ENCODE measurements around the gene EPOP. TPM values are rescaled to one million over a fixed set of nuclear protein-coding genes. Genes with fewer than 3 reads are reported as not detected.

Gene EPOP
- total RNA-seq, 2 experiments from 2014 or later = 11.8 to 27.2 TPM

- POLR2A ChIA-PET = interaction anchor here (0.7 kb wide), 1 partner anchor 25 kb away, joined by 4 read pairs; no protein-coding TSS in a partner anchor
- no peak for DNase-seq (ENCODE audit: low spot score)
- intact Hi-C loops (cut with micrococcal nuclease; ENCODE audit: unreplicated experiment) = no loop called here
Measured at GRCh38 chr17:38715216-38715943, 40.6 kb upstream of the EPOP start.

GRCh38 chr17:38713456-38714075 lies 38.8 kb upstream of the EPOP start:
- intact Hi-C loops (cut with micrococcal nuclease; ENCODE audit: unreplicated experiment) = no loop called here
- no peak for DNase-seq (ENCODE audit: low spot score)
- Histone ChIP-seq H3K9me3 (ENCODE audit: low read length) (no peaks in the 10 kb centered on the region), H3K27ac (ENCODE audit: low read depth, low read length, poor library complexity, severe bottlenecking) (no peak overlapping the region), H3K4me3 (ENCODE audit: low read depth, low read length, poor library complexity, severe bottlenecking) (no peak overlapping the region), H3K36me3 (ENCODE audit: insufficient read depth, low read length) (peaks cover 94% of the 10 kb centered on the region), H3K9me2 (ENCODE audit: insufficient read depth, low read length) (no peaks in the 10 kb centered on the region), H3K4me1 (ENCODE audit: insufficient read depth, low read length, poor library complexity, severe bottlenecking) (peaks cover 18% of the 10 kb centered on the region), H2AFZ (ENCODE audit: low read length) (no peak overlapping the region), H4K20me1 (ENCODE audit: insufficient read depth, low read length) (no peaks in the 10 kb centered on the region), H3K79me2 (ENCODE audit: insufficient read depth, low read depth, low read length) (no peaks in the 10 kb centered on the region), H3K4me2 (ENCODE audit: low read length) (no peak overlapping the region)
- POLR2A ChIA-PET = interaction anchor here (0.5 kb wide), 1 partner anchor 21 kb away, joined by 4 read pairs; no protein-coding TSS in a partner anchor
- TF ChIP-seq CTCF (conservative IDR thresholded peaks at IDR 0.05; ENCODE audit: low read length) (no peak), EZH2phosphoT487 (IDR thresholded peaks at IDR 0.05; ENCODE audit: borderline replicate concordance, low read depth, low read length) (no peak)
- no TSS peak for BruUV-seq (replicated peaks)
- CTCF ChIA-PET (ENCODE audit: unreplicated experiment) = no interaction called here

More at GRCh38 chr17:38715216-38715943, 40.6 kb upstream of the EPOP start:
- Histone ChIP-seq H3K4me2 (ENCODE audit: low read length) (no peak overlapping the region), H3K9me2 (ENCODE audit: insufficient read depth, low read length) (no peaks in the 10 kb centered on the region), H3K27ac (ENCODE audit: low read depth, low read length, poor library complexity, severe bottlenecking) (no peak overlapping the region), H4K20me1 (ENCODE audit: insufficient read depth, low read length) (no peaks in the 10 kb centered on the region), H3K9me3 (ENCODE audit: low read length) (no peaks in the 10 kb centered on the region), H3K4me3 (ENCODE audit: low read depth, low read length, poor library complexity, severe bottlenecking) (no peak overlapping the region), H3K79me2 (ENCODE audit: insufficient read depth, low read depth, low read length) (no peaks in the 10 kb centered on the region), H2AFZ (ENCODE audit: low read length) (no peak overlapping the region), H3K36me3 (ENCODE audit: insufficient read depth, low read length) (peaks cover 91% of the 10 kb centered on the region), H3K4me1 (ENCODE audit: insufficient read depth, low read length, poor library complexity, severe bottlenecking) (peaks cover 22% of the 10 kb centered on the region)
- BruUV-seq (replicated peaks) = no TSS peak
- TF ChIP-seq CTCF (conservative IDR thresholded peaks at IDR 0.05; ENCODE audit: low read length) (no peak), EZH2phosphoT487 (IDR thresholded peaks at IDR 0.05; ENCODE audit: borderline replicate concordance, low read depth, low read length) (no peak)
- CTCF ChIA-PET (ENCODE audit: unreplicated experiment) = no interaction called here

GRCh38 chr17:38712593-38712992 lies 37.8 kb upstream of the EPOP start:
- Histone ChIP-seq H2AFZ (ENCODE audit: low read length) (no peak overlapping the region), H3K4me3 (ENCODE audit: low read depth, low read length, poor library complexity, severe bottlenecking) (no peak overlapping the region), H4K20me1 (ENCODE audit: insufficient read depth, low read length) (no peaks in the 10 kb centered on the region), H3K36me3 (ENCODE audit: insufficient read depth, low read length) (peaks cover 98% of the 10 kb centered on the region), H3K4me1 (ENCODE audit: insufficient read depth, low read length, poor library complexity, severe bottlenecking) (peaks cover 16% of the 10 kb centered on the region), H3K4me2 (ENCODE audit: low read length) (no peak overlapping the region), H3K27ac (ENCODE audit: low read depth, low read length, poor library complexity, severe bottlenecking) (no peak overlapping the region), H3K9me2 (ENCODE audit: insufficient read depth, low read length) (no peaks in the 10 kb centered on the region), H3K79me2 (ENCODE audit: insufficient read depth, low read depth, low read length) (peaks cover 6% of the 10 kb centered on the region; the same call in 1 of the 2 replicates), H3K9me3 (ENCODE audit: low read length) (no peaks in the 10 kb centered on the region)
- intact Hi-C loops (cut with micrococcal nuclease; ENCODE audit: unreplicated experiment) = no loop called here
- no peak for DNase-seq (ENCODE audit: low spot score)
- no TSS peak for BruUV-seq (replicated peaks)
- TF ChIP-seq EZH2phosphoT487 (IDR thresholded peaks at IDR 0.05; ENCODE audit: borderline replicate concordance, low read depth, low read length) (no peak), CTCF (conservative IDR thresholded peaks at IDR 0.05; ENCODE audit: low read length) (no peak)
- ChIA-PET POLR2A (no interaction called here), CTCF (ENCODE audit: unreplicated experiment) (no interaction called here)

Data from OCI-LY7 (cell line).